ENCODE measurements around the gene CHTF8. TPM values are rescaled to one million over a fixed set of nuclear protein-coding genes. Genes with fewer than 3 reads are reported as not detected.
"Not testable (repeated sequence)": the region's sequence is repeated elsewhere in the genome, so short reads cannot be mapped to it uniquely, and the experiment has no call there.

The CHTF8 gene
- total RNA-seq, 1 donor from 2014 or later: 86.4 TPM

- Mint-ChIP-seq H3K27me3 (ENCODE audit: low read depth, unreplicated experiment) (no peaks in the 10 kb centered on the region), H3K4me3 (ENCODE audit: unreplicated experiment) (peak overlapping the region; percentile 99), H3K36me3 (ENCODE audit: low read depth, unreplicated experiment) (peaks cover 7% of the 10 kb centered on the region), H3K27ac (ENCODE audit: unreplicated experiment) (peak overlapping the region; percentile 93), H3K4me1 (ENCODE audit: low read depth, unreplicated experiment) (peaks cover 25% of the 10 kb centered on the region), H3K9me3 (ENCODE audit: unreplicated experiment) (no peaks in the 10 kb centered on the region)
- DNase-seq (ENCODE audit: low read depth) (no peak), FAIRE-seq (no peak)
- H3K36me3 ChIP-seq (ENCODE audit: insufficient read depth, low read length): no peaks in the 10 kb centered on the region
- peak overlapping the region; percentile 96 for H3K4me3 ChIP-seq (ENCODE audit: insufficient read depth, low read depth, low read length)
- no peaks in the 10 kb centered on the region for H3K27me3 ChIP-seq (ENCODE audit: insufficient read depth, low read length)
- TF ChIP-seq CTCF (IDR thresholded peaks at IDR 0.05; ENCODE audit: insufficient read depth, low read depth, low read length) (no peak), EZH2 (IDR thresholded peaks at IDR 0.05; ENCODE audit: insufficient read depth, low read length) (no peak)
- peaks cover 10% of the 10 kb centered on the region for H3K4me1 ChIP-seq (ENCODE audit: insufficient read depth, low read length)
- H3K4me2 ChIP-seq (ENCODE audit: low read length): peak overlapping the region; percentile 91
- peaks cover 71% of the 10 kb centered on the region for H4K20me1 ChIP-seq (ENCODE audit: insufficient read depth, low read length)
- H3K79me2 ChIP-seq (ENCODE audit: insufficient read depth, low read length): peaks cover 91% of the 10 kb centered on the region
- H3K27ac ChIP-seq (ENCODE audit: low read depth, low read length): peak overlapping the region; percentile 76
- peak overlapping the region; percentile 99 for H3K9ac ChIP-seq (ENCODE audit: low read length)
- H3K9me3 ChIP-seq (ENCODE audit: insufficient read depth, low read depth, low read length): no peaks in the 10 kb centered on the region
- H2AFZ ChIP-seq (ENCODE audit: low read depth, low read length): no peak overlapping the region
These were observed 1.1 kb downstream of the CHTF8 start for GRCh38 chr16:69131167-69131838.

GRCh38 chr16:69130461-69130860 lies 1.9 kb downstream of the CHTF8 start:
- H4K20me1 ChIP-seq (ENCODE audit: insufficient read depth, low read length): peaks cover 74% of the 10 kb centered on the region
- no peak for FAIRE-seq
- Mint-ChIP-seq H3K27ac (ENCODE audit: unreplicated experiment) (no peak overlapping the region), H3K9me3 (ENCODE audit: unreplicated experiment) (no peaks in the 10 kb centered on the region), H3K4me3 (ENCODE audit: unreplicated experiment) (peak overlapping the region; percentile 99), H3K4me1 (ENCODE audit: low read depth, unreplicated experiment) (peaks cover 30% of the 10 kb centered on the region), H3K27me3 (ENCODE audit: low read depth, unreplicated experiment) (no peaks in the 10 kb centered on the region), H3K36me3 (ENCODE audit: low read depth, unreplicated experiment) (peaks cover 7% of the 10 kb centered on the region)
- DNase-seq (ENCODE audit: low read depth): no peak
- peak overlapping the region; percentile 96 for H3K4me3 ChIP-seq (ENCODE audit: insufficient read depth, low read depth, low read length)
- peak overlapping the region; percentile 91 for H3K4me2 ChIP-seq (ENCODE audit: low read length)
- no peak overlapping the region for H2AFZ ChIP-seq (ENCODE audit: low read depth, low read length)
- no peaks in the 10 kb centered on the region for H3K27me3 ChIP-seq (ENCODE audit: insufficient read depth, low read length)
- no peak overlapping the region for H3K9ac ChIP-seq (ENCODE audit: low read length)
- H3K36me3 ChIP-seq (ENCODE audit: insufficient read depth, low read length): no peaks in the 10 kb centered on the region
- no peak overlapping the region for H3K27ac ChIP-seq (ENCODE audit: low read depth, low read length)
- TF ChIP-seq EZH2 (IDR thresholded peaks at IDR 0.05; ENCODE audit: insufficient read depth, low read length) (no peak), CTCF (IDR thresholded peaks at IDR 0.05; ENCODE audit: insufficient read depth, low read depth, low read length) (no peak)
- peaks cover 91% of the 10 kb centered on the region for H3K79me2 ChIP-seq (ENCODE audit: insufficient read depth, low read length)
- no peaks in the 10 kb centered on the region for H3K9me3 ChIP-seq (ENCODE audit: insufficient read depth, low read depth, low read length)
- peaks cover 10% of the 10 kb centered on the region for H3K4me1 ChIP-seq (ENCODE audit: insufficient read depth, low read length)

GRCh38 chr16:69127966-69128510 lies 4.3 kb downstream of the CHTF8 start:
- Histone ChIP-seq H3K79me2 (ENCODE audit: insufficient read depth, low read length) (peaks cover 88% of the 10 kb centered on the region), H3K9ac (ENCODE audit: low read length) (no peak overlapping the region), H3K27me3 (ENCODE audit: insufficient read depth, low read length) (no peaks in the 10 kb centered on the region), H3K9me3 (ENCODE audit: insufficient read depth, low read depth, low read length) (no peaks in the 10 kb centered on the region), H2AFZ (ENCODE audit: low read depth, low read length) (no peak overlapping the region), H3K4me2 (ENCODE audit: low read length) (no peak overlapping the region), H3K4me1 (ENCODE audit: insufficient read depth, low read length) (peaks cover 4% of the 10 kb centered on the region), H4K20me1 (ENCODE audit: insufficient read depth, low read length) (peaks cover 77% of the 10 kb centered on the region), H3K27ac (ENCODE audit: low read depth, low read length) (no peak overlapping the region), H3K4me3 (ENCODE audit: insufficient read depth, low read depth, low read length) (no peak overlapping the region), H3K36me3 (ENCODE audit: insufficient read depth, low read length) (no peaks in the 10 kb centered on the region)
- Mint-ChIP-seq H3K4me1 (ENCODE audit: low read depth, unreplicated experiment) (peaks cover 17% of the 10 kb centered on the region), H3K27me3 (ENCODE audit: low read depth, unreplicated experiment) (no peaks in the 10 kb centered on the region), H3K9me3 (ENCODE audit: unreplicated experiment) (no peaks in the 10 kb centered on the region), H3K4me3 (ENCODE audit: unreplicated experiment) (no peak overlapping the region), H3K36me3 (ENCODE audit: low read depth, unreplicated experiment) (peaks cover 7% of the 10 kb centered on the region), H3K27ac (ENCODE audit: unreplicated experiment) (no peak overlapping the region)
- FAIRE-seq: no peak
- DNase-seq (ENCODE audit: low read depth): no peak
- TF ChIP-seq CTCF (IDR thresholded peaks at IDR 0.05; ENCODE audit: insufficient read depth, low read depth, low read length) (no peak), EZH2 (IDR thresholded peaks at IDR 0.05; ENCODE audit: insufficient read depth, low read length) (no peak)

DNA sequence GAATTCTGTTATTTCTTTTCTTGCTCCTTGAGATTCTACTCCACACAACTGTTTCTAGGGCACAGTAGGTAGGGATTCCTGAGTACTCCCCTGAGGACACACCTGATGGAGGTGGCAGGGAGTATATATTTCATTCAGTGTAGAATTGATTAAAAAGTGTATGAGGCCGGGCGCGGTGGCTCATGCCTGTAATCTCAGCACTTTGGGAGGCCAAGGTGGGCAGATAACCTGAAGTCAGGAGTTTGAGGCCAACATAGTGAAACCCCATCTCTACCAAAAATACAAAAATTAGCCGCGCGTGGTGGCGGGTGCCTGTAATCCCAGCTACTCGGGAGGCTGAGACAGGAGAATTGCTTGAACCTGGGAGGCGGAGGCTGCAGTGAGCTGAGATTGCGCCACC lies 5.6 kb downstream of the CHTF8 start:
- H4K20me1 ChIP-seq (ENCODE audit: insufficient read depth, low read length): peaks cover 77% of the 10 kb centered on the region
- not testable (repeated sequence) for H2AFZ ChIP-seq (ENCODE audit: low read depth, low read length); H3K4me3 ChIP-seq (ENCODE audit: insufficient read depth, low read depth, low read length); H3K9me3 Mint-ChIP-seq (ENCODE audit: unreplicated experiment); H3K27ac Mint-ChIP-seq (ENCODE audit: unreplicated experiment); H3K27me3 ChIP-seq (ENCODE audit: insufficient read depth, low read length); H3K27me3 Mint-ChIP-seq (ENCODE audit: low read depth, unreplicated experiment); H3K27ac ChIP-seq (ENCODE audit: low read depth, low read length); H3K4me3 Mint-ChIP-seq (ENCODE audit: unreplicated experiment); H3K4me1 ChIP-seq (ENCODE audit: insufficient read depth, low read length); DNase-seq (ENCODE audit: low read depth); FAIRE-seq; H3K4me2 ChIP-seq (ENCODE audit: low read length); H3K36me3 ChIP-seq (ENCODE audit: insufficient read depth, low read length); H3K36me3 Mint-ChIP-seq (ENCODE audit: low read depth, unreplicated experiment); H3K9ac ChIP-seq (ENCODE audit: low read length); H3K9me3 ChIP-seq (ENCODE audit: insufficient read depth, low read depth, low read length)
- H3K4me1 Mint-ChIP-seq (ENCODE audit: low read depth, unreplicated experiment): peaks cover 17% of the 10 kb centered on the region
- peaks cover 82% of the 10 kb centered on the region for H3K79me2 ChIP-seq (ENCODE audit: insufficient read depth, low read length)
